Suprapubic skin (tissue), 4 donors: Measurements from ENCODE around the gene C4BPA. TPM values are rescaled to one million over a fixed set of nuclear protein-coding genes. Genes with fewer than 3 reads are reported as not detected.
A peak's percentile ranks its signal among the peaks of the same experiment; 100 is the strongest.

Experiments used
- DNase-seq, 2 donors: peaks; one replicate each; pipeline ENCODE4 v3.0.0-alpha.2; 2019; ENCODE audit warnings: low spot score in 2 of 2
- H3K27ac ChIP-seq: fragments of 200-600 bp; sonication (generic); one replicate; pipeline ENCODE4 v1.5.1; 2019
- H3K27me3 ChIP-seq: fragments of 200-600 bp; sonication (generic); one replicate; pipeline ENCODE4 v1.5.1; 2019
- H3K36me3 ChIP-seq: fragments of 200-600 bp; sonication (generic); one replicate; pipeline ENCODE4 v1.5.1; 2019
- H3K4me1 ChIP-seq: fragments of 200-600 bp; sonication (generic); one replicate; pipeline ENCODE4 v1.5.1; 2019
- H3K4me3 ChIP-seq: fragments of 200-600 bp; sonication (generic); one replicate; pipeline ENCODE4 v1.5.1; 2019; ENCODE audit warnings: mild to moderate bottlenecking
- H3K9me3 ChIP-seq: fragments of 200-600 bp; sonication (generic); one replicate; pipeline ENCODE4 v1.5.1; 2019
- CTCF ChIP-seq, 2 donors: fragments of 200-600 bp in 1 of 2; fragments of 450-650 bp in 1 of 2; sonication (generic) in 1 of 2; IDR thresholded peaks; one replicate each; pipeline ENCODE4 v1.5.1; 2016 to 2019; ENCODE audit warnings: antibody characterized with exemption in 2 of 2, mild to moderate bottlenecking in 1 of 2, moderate library complexity in 1 of 2
- EP300 ChIP-seq: sonication (generic); formaldehyde crosslinking; IDR thresholded peaks from one replicate; pipeline ENCODE4 v1.6.1; 2017; ENCODE audit warnings: antibody characterized with exemption
- POLR2A ChIP-seq, 2 donors: fragments of 450-650 bp; IDR thresholded peaks; one replicate each; pipeline ENCODE4 v1.6.1; 2017; ENCODE audit warnings: antibody characterized with exemption in 2 of 2, mild to moderate bottlenecking in 2 of 2, moderate library complexity in 2 of 2
- POLR2AphosphoS5 ChIP-seq, 3 donors: sonication (generic); formaldehyde crosslinking; IDR thresholded peaks; one replicate each; pipeline ENCODE4 v1.6.1; 2017; ENCODE audit warnings: antibody characterized with exemption in 3 of 3
- WGBS: methylation state at CpG from one replicate; pipeline ENCODE4 v1.1.5; 2018; 5-methylcytosine and 5-hydroxymethylcytosine counted together
- total RNA-seq, 4 donors: library from RNA; depleted of rRNA; stranded (reverse); fragments of >200 nt; gene quantifications; one replicate each; pipeline ENCODE4 v1.1.0, GENCODE V29; 2016

C4BPA gene
- total RNA-seq, 4 donors from 2014 or later: 3.1 TPM; not detected in 3

- H3K4me1 ChIP-seq: peaks cover 10% of the 10 kb centered on the region
- no peaks in the 10 kb centered on the region for H3K9me3 ChIP-seq
- no peak for DNase-seq
- H3K4me3 ChIP-seq: no peak overlapping the region
- H3K36me3 ChIP-seq: peaks cover 74% of the 10 kb centered on the region
- H3K27me3 ChIP-seq: no peaks in the 10 kb centered on the region
- H3K27ac ChIP-seq: no peak overlapping the region
- WGBS: 81% methylated on average over 4 of the region's 4 CpGs
- TF ChIP-seq CTCF (IDR thresholded peaks at IDR 0.05): no peak
- TF ChIP-seq EP300: no peak
- TF ChIP-seq POLR2AphosphoS5 (IDR thresholded peaks at IDR 0.05): no peak
- no peak for TF ChIP-seq POLR2A (IDR thresholded peaks at IDR 0.05)
These were observed 33.2 kb upstream of the C4BPA start for GRCh38 chr1:207070811-207071210.

GRCh38 chr1:207071426-207071825 lies 32.6 kb upstream of the C4BPA start:
- no peaks in the 10 kb centered on the region for H3K9me3 ChIP-seq
- peaks cover 12% of the 10 kb centered on the region for H3K4me1 ChIP-seq
- TF ChIP-seq EP300: no peak
- TF ChIP-seq POLR2AphosphoS5 (IDR thresholded peaks at IDR 0.05): no peak
- no peak for TF ChIP-seq POLR2A (IDR thresholded peaks at IDR 0.05)
- no peak for TF ChIP-seq CTCF (IDR thresholded peaks at IDR 0.05)
- no peaks in the 10 kb centered on the region for H3K27me3 ChIP-seq
- no peak for DNase-seq
- no peak overlapping the region for H3K27ac ChIP-seq
- H3K36me3 ChIP-seq: peaks cover 72% of the 10 kb centered on the region
- WGBS: 88% methylated on average over 6 of the region's 6 CpGs
- H3K4me3 ChIP-seq: no peak overlapping the region

DNA sequence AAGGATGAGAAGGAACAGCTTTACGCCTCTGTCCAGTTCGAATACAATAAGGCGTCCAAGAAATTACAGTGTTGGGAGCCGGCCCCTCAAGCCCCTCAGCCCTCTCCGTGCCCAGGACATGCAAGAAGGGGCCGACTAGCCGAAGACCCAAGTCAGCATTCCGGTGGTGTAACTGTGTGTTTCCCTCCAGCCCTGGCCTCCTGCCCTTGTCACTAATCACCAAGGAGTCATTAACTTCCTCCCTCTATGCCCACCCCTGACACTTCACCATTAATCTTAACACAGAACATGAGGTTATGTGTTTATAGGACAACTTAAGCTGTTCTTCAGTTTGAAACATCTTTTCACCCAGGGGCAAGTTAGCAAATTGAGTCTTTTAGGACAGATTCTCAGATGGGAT lies 31.8 kb upstream of the C4BPA start:
- DNase-seq: no peak
- Histone ChIP-seq H3K9me3 (no peaks in the 10 kb centered on the region), H3K36me3 (peaks cover 64% of the 10 kb centered on the region), H3K4me1 (peaks cover 13% of the 10 kb centered on the region), H3K27ac (no peak overlapping the region), H3K4me3 (no peak overlapping the region), H3K27me3 (no peaks in the 10 kb centered on the region)
- TF ChIP-seq POLR2A (IDR thresholded peaks at IDR 0.05) (no peak), CTCF (IDR thresholded peaks at IDR 0.05) (no peak)
- WGBS: 90% methylated on average over 5 of the region's 8 CpGs

- H3K27me3 ChIP-seq: no peaks in the 10 kb centered on the region
- peak overlapping the region; percentile 5 for H3K27ac ChIP-seq
These were observed 29.9 kb upstream of the C4BPA start for GRCh38 chr1:207073906-207074820.

DNA sequence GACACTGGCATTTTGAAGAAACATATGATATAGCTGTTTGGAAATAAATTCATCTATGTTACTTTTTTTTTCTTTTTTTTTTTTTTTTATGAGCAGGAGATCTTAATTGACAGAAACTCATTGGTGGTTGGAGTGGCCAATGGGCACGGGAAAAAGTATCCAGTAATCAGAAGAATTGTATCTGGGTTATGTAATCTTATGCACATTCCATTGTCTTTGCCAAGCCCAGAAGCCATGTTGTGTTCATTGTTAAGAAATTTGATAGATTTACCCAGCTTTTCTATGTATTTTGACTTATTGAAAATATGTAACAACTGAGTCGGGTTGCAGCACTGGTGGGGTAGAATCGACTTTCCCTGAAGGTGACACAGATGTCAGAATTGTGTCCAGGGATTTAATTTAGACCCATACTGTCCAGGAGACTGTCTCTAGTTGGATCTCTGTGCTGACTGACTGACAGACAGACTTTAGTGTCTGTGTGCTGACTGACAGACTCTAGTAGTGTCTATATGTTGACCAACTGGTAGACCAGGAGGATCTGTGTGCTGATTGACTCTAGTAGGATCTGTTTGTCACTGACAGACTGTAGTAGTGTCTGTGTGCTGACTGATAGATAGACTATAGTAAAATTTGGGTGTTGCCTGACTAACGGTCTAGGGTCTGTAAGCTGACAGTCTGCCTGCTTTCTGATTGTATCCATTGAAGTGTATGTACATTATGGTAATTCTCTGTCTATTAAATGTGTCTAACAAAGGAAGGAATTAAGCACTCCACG lies 27.7 kb upstream of the C4BPA start:
- H3K9me3 ChIP-seq: no peaks in the 10 kb centered on the region
- WGBS: 74% methylated on average over 5 of the region's 5 CpGs
- TF ChIP-seq EP300 (no peak), CTCF (IDR thresholded peaks at IDR 0.05) (no peak), POLR2A (IDR thresholded peaks at IDR 0.05) (no peak), POLR2AphosphoS5 (IDR thresholded peaks at IDR 0.05) (no peak)
- peaks cover 22% of the 10 kb centered on the region for H3K36me3 ChIP-seq
- no peak overlapping the region for H3K4me3 ChIP-seq
- no peaks in the 10 kb centered on the region for H3K27me3 ChIP-seq
- no peak overlapping the region for H3K27ac ChIP-seq
- peaks cover 21% of the 10 kb centered on the region for H3K4me1 ChIP-seq
- DNase-seq: no peak

More at GRCh38 chr1:207073906-207074820, 29.9 kb upstream of the C4BPA start:
- peaks cover 21% of the 10 kb centered on the region for H3K4me1 ChIP-seq
- no peaks in the 10 kb centered on the region for H3K9me3 ChIP-seq
- 54% methylated on average over 4 of the region's 4 CpGs for WGBS
- no peak for DNase-seq
- peaks cover 44% of the 10 kb centered on the region for H3K36me3 ChIP-seq
- TF ChIP-seq POLR2AphosphoS5 (IDR thresholded peaks at IDR 0.05): no peak
- no peak overlapping the region for H3K4me3 ChIP-seq
